Measurements from ENCODE around the gene B3GNT8.

- TF ChIP-seq, protein P1, sequence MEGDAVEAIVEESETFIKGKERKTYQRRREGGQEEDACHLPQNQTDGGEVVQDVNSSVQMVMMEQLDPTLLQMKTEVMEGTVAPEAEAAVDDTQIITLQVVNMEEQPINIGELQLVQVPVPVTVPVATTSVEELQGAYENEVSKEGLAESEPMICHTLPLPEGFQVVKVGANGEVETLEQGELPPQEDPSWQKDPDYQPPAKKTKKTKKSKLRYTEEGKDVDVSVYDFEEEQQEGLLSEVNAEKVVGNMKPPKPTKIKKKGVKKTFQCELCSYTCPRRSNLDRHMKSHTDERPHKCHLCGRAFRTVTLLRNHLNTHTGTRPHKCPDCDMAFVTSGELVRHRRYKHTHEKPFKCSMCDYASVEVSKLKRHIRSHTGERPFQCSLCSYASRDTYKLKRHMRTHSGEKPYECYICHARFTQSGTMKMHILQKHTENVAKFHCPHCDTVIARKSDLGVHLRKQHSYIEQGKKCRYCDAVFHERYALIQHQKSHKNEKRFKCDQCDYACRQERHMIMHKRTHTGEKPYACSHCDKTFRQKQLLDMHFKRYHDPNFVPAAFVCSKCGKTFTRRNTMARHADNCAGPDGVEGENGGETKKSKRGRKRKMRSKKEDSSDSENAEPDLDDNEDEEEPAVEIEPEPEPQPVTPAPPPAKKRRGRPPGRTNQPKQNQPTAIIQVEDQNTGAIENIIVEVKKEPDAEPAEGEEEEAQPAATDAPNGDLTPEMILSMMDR (IDR thresholded peaks at IDR 0.05): no peak
- TF ChIP-seq POLR2A (IDR thresholded peaks at IDR 0.05) (no peak), POLR2AphosphoS5 (IDR thresholded peaks at IDR 0.05) (no peak)
Observed at GRCh38 chr19:41455936-41456335, 28.8 kb upstream of the B3GNT8 start.

Data from breast epithelium (tissue), 3 donors.